Loucy (cell line): ENCODE data around the gene PPP1R18.

Experiments
- H2AFZ ChIP-seq: fragments of 200-600 bp; sonication (generic); 2 replicates; pipeline ENCODE4 v1.6.0; 2016; ENCODE audit warnings: antibody characterized with exemption, mild to moderate bottlenecking, low read length, moderate library complexity
- H3F3A ChIP-seq: fragments of 200-600 bp; 2 replicates; pipeline ENCODE4 v1.6.0; 2016; ENCODE audit warnings: antibody characterized with exemption, low read depth, mild to moderate bottlenecking
- H3K27me3 ChIP-seq: fragments of 200-600 bp; sonication (generic); 2 replicates; pipeline ENCODE4 v1.6.1; 2014; ENCODE audit warnings: low read length, mild to moderate bottlenecking; ENCODE audit not compliant: insufficient read depth, poor library complexity, severe bottlenecking
- H3K36me3 ChIP-seq: fragments of 200-600 bp; sonication (generic); 2 replicates; pipeline ENCODE4 v1.6.1; 2016; ENCODE audit warnings: low read length; ENCODE audit not compliant: insufficient read depth
- H3K4me1 ChIP-seq: fragments of 200-600 bp; sonication (generic); 2 replicates; pipeline ENCODE4 v1.5.1; 2014; ENCODE audit warnings: low read length, mild to moderate bottlenecking; ENCODE audit not compliant: insufficient read depth, poor library complexity, severe bottlenecking
- H3K4me2 ChIP-seq: fragments of 200-600 bp; sonication (generic); 2 replicates; pipeline ENCODE4 v1.6.0; 2014; ENCODE audit warnings: antibody characterized with exemption, low read length, low read depth, mild to moderate bottlenecking; ENCODE audit not compliant: poor library complexity, severe bottlenecking
- H3K4me3 ChIP-seq: fragments of 200-600 bp; sonication (generic); 2 replicates; pipeline ENCODE4 v1.5.1; 2014; ENCODE audit warnings: low read length, mild to moderate bottlenecking, mixed read lengths; ENCODE audit not compliant: poor library complexity, severe bottlenecking
- H3K79me2 ChIP-seq: fragments of 200-600 bp; sonication (generic); 2 replicates; pipeline ENCODE4 v1.6.1; 2014; ENCODE audit warnings: low read length; ENCODE audit not compliant: insufficient read depth
- H3K9ac ChIP-seq: fragments of 200-600 bp; sonication (generic); 2 replicates; pipeline ENCODE4 v1.6.0; 2014; ENCODE audit warnings: mild to moderate bottlenecking, low read depth, low read length, moderate library complexity; ENCODE audit not compliant: poor library complexity, severe bottlenecking
- H3K9me2 ChIP-seq: fragments of 200-600 bp; sonication (generic); replicated peaks from 2 replicates; pipeline ENCODE4 v1.6.1; 2016; ENCODE audit warnings: low read depth, low read length, mixed read lengths
- H3K9me3 ChIP-seq: fragments of 200-600 bp; sonication (generic); 2 replicates; pipeline ENCODE4 v1.6.1; 2014; ENCODE audit warnings: mild to moderate bottlenecking, antibody characterized with exemption, low read length, low read depth; ENCODE audit not compliant: insufficient read depth
- H4K20me1 ChIP-seq: fragments of 200-600 bp; sonication (generic); 2 replicates; pipeline ENCODE4 v1.6.0; 2014; ENCODE audit warnings: antibody characterized with exemption, low read length, mild to moderate bottlenecking; ENCODE audit not compliant: insufficient read depth, poor library complexity, severe bottlenecking
- EZH2phosphoT487 ChIP-seq: fragments of 200-600 bp; IDR thresholded peaks from 2 replicates; pipeline ENCODE4 v1.6.1; 2018; ENCODE audit warnings: antibody characterized with exemption, mild to moderate bottlenecking, moderate library complexity, borderline replicate concordance
- TF ChIP-seq, protein P1 (sequence below): fragments of 200-600 bp; sonication (generic); conservative IDR thresholded peaks from 2 replicates; pipeline ENCODE4 v1.5.1; 2014; ENCODE audit warnings: mild to moderate bottlenecking, antibody characterized with exemption, low read length

PPP1R18 gene

DNA sequence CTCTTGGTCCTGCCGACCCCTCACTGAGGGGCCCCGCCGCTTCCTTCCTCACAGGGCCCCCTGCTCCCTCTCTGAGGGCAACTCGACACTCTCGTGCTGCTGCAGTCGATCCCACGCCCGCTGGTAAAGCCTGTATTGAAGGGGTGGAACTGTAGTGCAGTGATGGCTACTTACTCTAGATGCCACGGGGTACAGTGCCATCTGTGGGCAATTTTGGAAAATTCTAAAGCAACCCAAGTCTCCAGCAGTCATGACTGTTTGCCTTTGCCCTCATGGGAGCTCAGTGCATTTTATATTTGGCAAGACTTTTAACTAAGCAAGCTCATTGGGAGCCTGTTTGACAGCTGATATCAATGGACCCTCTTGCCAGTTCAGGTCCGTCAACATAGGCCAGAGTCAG lies 46.0 kb downstream of the PPP1R18 start:
- Histone ChIP-seq H3K79me2 (peaks cover 3% of the 10 kb centered on the region; the same call in 1 of the 2 replicates), H3K9me2 (no peaks in the 10 kb centered on the region), H3K9ac (peak overlapping the region; percentile 33), H2AFZ (no peak overlapping the region), H3F3A (peaks cover 4% of the 10 kb centered on the region; the same call in 1 of the 2 replicates), H3K4me2 (peak overlapping the region; percentile 49), H3K9me3 (no peaks in the 10 kb centered on the region), H3K27me3 (no peaks in the 10 kb centered on the region), H3K4me3 (no peak overlapping the region), H3K36me3 (peaks cover 13% of the 10 kb centered on the region; the same call in 1 of the 2 replicates), H4K20me1 (no peaks in the 10 kb centered on the region), H3K4me1 (peaks cover 20% of the 10 kb centered on the region)
- TF ChIP-seq, protein P1, sequence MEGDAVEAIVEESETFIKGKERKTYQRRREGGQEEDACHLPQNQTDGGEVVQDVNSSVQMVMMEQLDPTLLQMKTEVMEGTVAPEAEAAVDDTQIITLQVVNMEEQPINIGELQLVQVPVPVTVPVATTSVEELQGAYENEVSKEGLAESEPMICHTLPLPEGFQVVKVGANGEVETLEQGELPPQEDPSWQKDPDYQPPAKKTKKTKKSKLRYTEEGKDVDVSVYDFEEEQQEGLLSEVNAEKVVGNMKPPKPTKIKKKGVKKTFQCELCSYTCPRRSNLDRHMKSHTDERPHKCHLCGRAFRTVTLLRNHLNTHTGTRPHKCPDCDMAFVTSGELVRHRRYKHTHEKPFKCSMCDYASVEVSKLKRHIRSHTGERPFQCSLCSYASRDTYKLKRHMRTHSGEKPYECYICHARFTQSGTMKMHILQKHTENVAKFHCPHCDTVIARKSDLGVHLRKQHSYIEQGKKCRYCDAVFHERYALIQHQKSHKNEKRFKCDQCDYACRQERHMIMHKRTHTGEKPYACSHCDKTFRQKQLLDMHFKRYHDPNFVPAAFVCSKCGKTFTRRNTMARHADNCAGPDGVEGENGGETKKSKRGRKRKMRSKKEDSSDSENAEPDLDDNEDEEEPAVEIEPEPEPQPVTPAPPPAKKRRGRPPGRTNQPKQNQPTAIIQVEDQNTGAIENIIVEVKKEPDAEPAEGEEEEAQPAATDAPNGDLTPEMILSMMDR, result peak; percentile 51
- TF ChIP-seq EZH2phosphoT487, result no peak

DNA sequence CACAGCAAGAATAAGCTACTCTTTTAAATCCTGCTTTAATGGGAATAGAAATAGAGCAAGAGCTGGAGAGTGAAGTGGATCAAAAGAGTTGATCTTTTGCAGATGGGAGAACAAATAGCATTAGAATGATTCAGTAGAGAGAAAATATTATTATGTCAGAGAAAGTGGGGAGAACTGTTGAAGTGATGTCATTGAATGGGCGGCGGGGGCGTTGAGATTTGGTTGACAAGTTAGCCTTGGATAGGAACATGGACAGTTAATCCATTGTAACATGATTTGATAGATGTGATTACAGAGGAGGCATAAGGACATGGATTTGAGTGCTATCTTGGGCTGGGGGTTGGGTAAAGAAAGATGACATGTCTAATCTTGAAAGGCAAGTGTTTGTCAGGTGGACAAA lies 50.6 kb downstream of the PPP1R18 start:
- H3K27me3 ChIP-seq, result no peaks in the 10 kb centered on the region
- peaks cover 10% of the 10 kb centered on the region for H3K4me1 ChIP-seq
- H3K9ac ChIP-seq, result no peak overlapping the region
- no peaks in the 10 kb centered on the region for H4K20me1 ChIP-seq
- H3K9me3 ChIP-seq, result no peaks in the 10 kb centered on the region
- H3K4me2 ChIP-seq, result no peak overlapping the region
- H3F3A ChIP-seq, result peaks cover 4% of the 10 kb centered on the region; the same call in 1 of the 2 replicates
- no peak overlapping the region for H3K4me3 ChIP-seq
- H3K79me2 ChIP-seq, result no peaks in the 10 kb centered on the region
- H2AFZ ChIP-seq, result no peak overlapping the region
- no peaks in the 10 kb centered on the region for H3K9me2 ChIP-seq
- peaks cover 5% of the 10 kb centered on the region; the same call in 1 of the 2 replicates for H3K36me3 ChIP-seq
- TF ChIP-seq, protein P1, result no peak
- no peak for TF ChIP-seq EZH2phosphoT487

DNA sequence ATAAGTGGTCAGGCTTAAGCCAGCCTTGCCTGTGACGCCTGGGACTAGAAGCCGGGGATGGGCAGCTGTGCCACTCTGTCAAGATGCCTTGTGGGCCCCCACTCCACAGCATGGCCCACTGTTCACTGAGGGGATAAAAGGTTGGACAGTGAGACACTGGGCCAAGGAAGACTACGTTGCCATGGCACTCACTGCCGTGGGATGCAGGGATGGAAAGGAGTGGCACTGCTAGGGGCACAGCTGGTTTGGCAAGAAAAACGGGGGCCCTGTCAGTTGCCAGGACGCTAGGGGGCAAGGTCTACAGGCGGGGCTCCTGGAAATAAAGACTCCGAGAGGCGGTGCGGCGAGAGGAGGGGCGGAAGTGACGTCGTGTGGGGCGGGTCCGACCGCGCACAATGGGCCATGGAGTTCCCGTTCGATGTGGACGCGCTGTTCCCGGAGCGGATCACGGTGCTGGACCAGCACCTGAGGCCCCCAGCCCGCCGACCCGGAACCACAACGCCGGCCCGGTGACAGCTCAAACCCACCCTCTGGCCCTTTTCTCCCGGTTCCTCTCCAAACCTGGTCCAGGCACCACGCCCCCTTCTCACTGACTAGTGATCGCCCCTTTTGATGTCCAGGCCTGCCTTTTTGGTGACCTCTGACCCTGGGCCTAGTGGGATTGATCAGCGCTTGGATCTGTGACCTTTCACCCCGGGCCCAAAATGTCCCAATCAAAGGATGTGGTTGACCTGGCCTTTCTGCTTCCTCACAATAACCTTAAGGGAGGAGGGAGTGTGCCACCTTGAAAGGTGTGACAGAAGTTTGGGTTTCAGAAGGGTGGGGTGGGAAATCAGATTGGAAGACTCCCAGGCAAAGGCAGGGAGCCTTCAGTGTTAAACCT lies 59.7 kb downstream of the PPP1R18 start, which contains the start of gene ATAT1:
Gene ATAT1, plus strand, starts transcription at position 391 of the 883 bp plus-strand sequence.
- H2AFZ ChIP-seq, result peak within 1 kb of the TSS; percentile 84
- no peaks in the 10 kb centered on the region for H3K9me3 ChIP-seq
- H4K20me1 ChIP-seq, result no peaks in the 10 kb centered on the region
- peaks cover 10% of the 10 kb centered on the region for H3K4me1 ChIP-seq
- peak within 1 kb of the TSS; percentile 92 for H3K9ac ChIP-seq
- H3K4me3 ChIP-seq, result peak within 1 kb of the TSS; percentile 93
- peak within 1 kb of the TSS; percentile 98 for H3K4me2 ChIP-seq
- H3F3A ChIP-seq, result no peaks in the 10 kb centered on the region
- peaks cover 22% of the 10 kb centered on the region; the same call in 1 of the 2 replicates for H3K79me2 ChIP-seq
- peaks cover 23% of the 10 kb centered on the region; the same call in 1 of the 2 replicates for H3K36me3 ChIP-seq
- TF ChIP-seq EZH2phosphoT487, result no peak
- TF ChIP-seq, protein P1, result peak; percentile 59
- no peaks in the 10 kb centered on the region for H3K9me2 ChIP-seq
- no peaks in the 10 kb centered on the region for H3K27me3 ChIP-seq
